ENCODE results near the gene TMCC1. TPM values are rescaled to one million over a fixed set of nuclear protein-coding genes. Genes with fewer than 3 reads are reported as not detected.

Gene TMCC1
- total RNA-seq, 2 donors from 2014 or later, result 10.1 to 13.2 TPM

GRCh38 chr3:129690963-129691362 lies 202.5 kb downstream of the TMCC1 start:
- H3K36me3 ChIP-seq (replicated peaks in 1 of 2; ENCODE audit: insufficient read depth in 1 of 2, low read depth in 2 of 2), result no peaks in the 10 kb centered on the region
- no peak for DNase-seq
- no peak overlapping the region for H3K27ac ChIP-seq
- no peaks in the 10 kb centered on the region for H3K27me3 ChIP-seq
- no peak for ATAC-seq
- H3K4me3 ChIP-seq, result no peak overlapping the region
- intact Hi-C loops (cut with DNase I), result no loop called here
- TF ChIP-seq CTCF (IDR thresholded peaks at IDR 0.05) (no peak), POLR2A (IDR thresholded peaks at IDR 0.05) (no peak)
- H3K4me1 ChIP-seq, result peaks cover 25% of the 10 kb centered on the region
- H3K9me3 ChIP-seq, result no peaks in the 10 kb centered on the region
- 95 to 96% methylated on average over 2 of the region's 2 CpGs for WGBS, 2 donors

DNA sequence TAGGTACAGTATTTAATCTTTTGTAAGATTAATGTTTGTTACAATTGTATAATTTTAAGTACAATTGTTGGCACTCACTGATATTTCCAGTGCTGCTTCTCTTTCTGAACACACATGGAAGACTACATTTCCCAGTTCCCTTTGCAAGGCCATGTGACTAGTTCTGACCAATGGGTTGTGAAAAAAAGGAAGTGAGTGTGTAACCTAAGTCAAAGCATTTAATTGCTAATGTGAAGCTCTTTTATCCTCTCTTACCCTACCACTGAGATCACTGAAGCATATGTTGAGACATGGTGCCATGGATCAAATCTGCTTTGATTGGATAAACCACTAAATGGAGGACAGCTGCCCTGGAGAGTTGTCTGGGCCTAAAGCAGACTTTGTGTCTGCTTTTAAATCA lies 203.1 kb downstream of the TMCC1 start:
- intact Hi-C loops (cut with DNase I), result no loop called here
- Histone ChIP-seq H3K36me3 (replicated peaks in 1 of 2; ENCODE audit: insufficient read depth in 1 of 2, low read depth in 2 of 2) (no peaks in the 10 kb centered on the region), H3K9me3 (no peaks in the 10 kb centered on the region), H3K4me3 (no peak overlapping the region), H3K4me1 (peaks cover 25% of the 10 kb centered on the region), H3K27me3 (no peaks in the 10 kb centered on the region), H3K27ac (no peak overlapping the region)
- DNase-seq (peak in 2 of 4 donors; percentile 13 to 52), ATAC-seq (peak; percentile 70)
- TF ChIP-seq POLR2A (IDR thresholded peaks at IDR 0.05) (no peak), CTCF (IDR thresholded peaks at IDR 0.05) (no peak)

DNA sequence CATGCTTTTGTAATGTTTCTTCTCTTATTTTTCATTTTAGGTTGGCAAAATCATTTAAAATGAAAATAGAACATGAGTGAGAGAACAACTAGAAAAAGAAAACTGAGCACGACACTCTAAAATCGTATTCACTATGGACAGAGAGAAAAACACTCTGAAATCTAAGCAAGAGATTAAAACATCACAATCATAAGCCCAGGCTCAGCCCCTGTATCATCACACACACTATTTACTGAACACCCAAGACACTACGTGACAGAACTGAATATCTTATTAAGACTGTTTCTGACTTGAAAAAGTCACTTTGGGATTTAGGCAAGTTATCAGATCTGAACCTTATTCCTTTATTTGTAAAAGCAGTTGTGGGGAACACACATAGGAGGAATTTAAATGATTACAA lies 204.5 kb downstream of the TMCC1 start:
- 74 to 78% methylated on average over 3 of the region's 3 CpGs for WGBS, 2 donors
- no peak overlapping the region for H3K4me3 ChIP-seq
- peak overlapping the region in 1 of 4 donors; percentile 1 for H3K27ac ChIP-seq
- H3K36me3 ChIP-seq (replicated peaks in 1 of 2; ENCODE audit: insufficient read depth in 1 of 2, low read depth in 2 of 2), result no peaks in the 10 kb centered on the region
- ATAC-seq (no peak), DNase-seq (no peak)
- no peaks in the 10 kb centered on the region for H3K9me3 ChIP-seq
- H3K27me3 ChIP-seq, result no peaks in the 10 kb centered on the region
- intact Hi-C loops (cut with DNase I), result no loop called here
- H3K4me1 ChIP-seq, result peaks cover 30% of the 10 kb centered on the region
- TF ChIP-seq CTCF (IDR thresholded peaks at IDR 0.05) (no peak), POLR2A (IDR thresholded peaks at IDR 0.05) (no peak)

DNA sequence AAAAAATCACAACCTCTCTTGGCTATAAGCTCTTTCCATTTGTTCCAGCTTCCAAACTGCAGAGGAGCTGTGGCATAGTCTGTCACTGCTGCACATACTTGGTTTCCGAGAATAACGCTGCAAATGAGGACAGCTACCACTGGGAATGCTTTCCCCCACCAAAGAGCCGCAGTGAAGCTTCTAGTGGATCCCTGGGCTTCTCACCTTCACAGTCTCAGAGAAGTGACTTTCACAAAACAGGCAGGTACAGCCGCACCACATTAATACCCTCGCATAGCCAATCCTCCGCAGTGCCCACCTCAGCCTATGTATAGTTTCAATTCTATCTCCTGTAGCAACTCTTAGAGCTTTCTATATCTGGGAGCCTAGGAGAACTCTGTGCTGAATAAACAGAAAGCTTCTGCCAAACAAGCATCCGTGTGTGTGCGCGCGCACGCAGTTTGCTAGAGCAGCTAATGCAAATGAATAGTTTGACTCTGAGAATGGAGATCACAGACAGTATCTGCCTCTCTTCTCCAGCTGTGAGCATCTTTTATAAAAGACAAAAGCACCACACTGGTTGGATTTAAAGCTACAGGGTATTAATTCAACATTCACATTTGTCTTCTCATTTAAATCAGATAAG lies 205.1 kb downstream of the TMCC1 start:
- intact Hi-C loops (cut with DNase I), result no loop called here
- no peak for TF ChIP-seq POLR2A (IDR thresholded peaks at IDR 0.05)
- TF ChIP-seq CTCF (IDR thresholded peaks at IDR 0.05), result no peak
- H3K4me3 ChIP-seq, result no peak overlapping the region
- WGBS, 2 donors, result 43 to 48% methylated on average over 10 to 11 of the region's 11 CpGs
- no peaks in the 10 kb centered on the region for H3K27me3 ChIP-seq
- H3K9me3 ChIP-seq, result no peaks in the 10 kb centered on the region
- DNase-seq (peak; percentile 57 to 83 (median 72)), ATAC-seq (peak; percentile 43)
- no peaks in the 10 kb centered on the region for H3K36me3 ChIP-seq (replicated peaks in 1 of 2; ENCODE audit: insufficient read depth in 1 of 2, low read depth in 2 of 2)
- peak overlapping the region in 3 of 4 donors; percentile 1 to 60 (median 35) for H3K27ac ChIP-seq
- H3K4me1 ChIP-seq, result peaks cover 33% of the 10 kb centered on the region

DNA sequence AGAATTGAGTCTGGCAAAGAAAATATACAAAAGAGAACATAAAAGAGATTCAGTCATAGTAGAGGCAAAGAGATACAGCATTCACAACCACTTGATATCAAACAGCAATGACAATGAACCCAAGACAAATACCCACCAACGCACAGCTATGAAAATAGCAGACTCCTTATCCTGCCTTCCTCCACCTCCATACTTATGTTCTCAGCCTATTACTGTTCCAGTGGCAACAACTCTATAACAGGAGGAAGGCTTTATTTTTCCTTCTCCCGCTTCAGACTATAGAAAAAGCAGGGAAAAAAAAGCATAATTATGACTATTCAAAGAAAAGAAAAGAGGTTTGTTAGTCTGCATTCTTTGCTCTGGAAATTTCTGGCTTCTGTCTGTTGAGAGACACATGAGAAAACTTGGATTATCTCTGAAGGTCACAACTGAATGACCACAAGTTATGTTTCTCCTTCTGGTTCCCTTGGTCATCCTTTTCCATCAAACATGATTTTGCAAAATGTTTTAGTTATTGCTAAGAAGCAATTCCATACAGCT lies 205.9 kb downstream of the TMCC1 start:
- TF ChIP-seq CTCF (IDR thresholded peaks at IDR 0.05) (no peak), POLR2A (IDR thresholded peaks at IDR 0.05) (no peak)
- no peak for DNase-seq
- intact Hi-C loops (cut with DNase I), result no loop called here

More for the DNA sequence above, 205.9 kb downstream of the TMCC1 start:
- H3K9me3 ChIP-seq, result no peaks in the 10 kb centered on the region
- no peak overlapping the region for H3K4me3 ChIP-seq
- peaks cover 33% of the 10 kb centered on the region for H3K4me1 ChIP-seq
- no peak for ATAC-seq
- 76 to 82% methylated on average over 2 of the region's 2 CpGs for WGBS, 2 donors
- H3K36me3 ChIP-seq (replicated peaks in 1 of 2; ENCODE audit: insufficient read depth in 1 of 2, low read depth in 2 of 2), result no peaks in the 10 kb centered on the region
- peak overlapping the region in 3 of 4 donors; percentile 6 to 60 (median 43) for H3K27ac ChIP-seq
- no peaks in the 10 kb centered on the region for H3K27me3 ChIP-seq
